Endothelial cell of umbilical vein (primary cell): ENCODE data around the gene NDUFS3. TPM values are rescaled to one million over a fixed set of nuclear protein-coding genes. Genes with fewer than 3 reads are reported as not detected.

Experiments used
- BruUV-seq: library from RNA; stranded (reverse); fragments of 400-500 nt; replicated peaks from 2 replicates; lab custom pipeline; 2021; lab: Mats Ljungman, UMichigan
- CTCF ChIA-PET: fragments of 300-600, 350-600 bp; sonication (Branson Sonifier 250); formaldehyde crosslinking; loops from one replicate; lab custom pipeline; 2021; ENCODE audit warnings: antibody characterized with exemption, inconsistent platforms; lab: Charles Lee
- POLR2A ChIA-PET: fragments of 300-600, 350-600 bp; sonication (Branson Sonifier 250); formaldehyde crosslinking; loops from one replicate; lab custom pipeline; 2021; ENCODE audit warnings: antibody characterized with exemption, inconsistent platforms; lab: Charles Lee
- DNase-seq: peaks from one replicate; pipeline ENCODE4 v3.0.0-alpha.2; 2011; ENCODE audit warnings: low read depth, low spot score
- FAIRE-seq: peaks from 2 replicates; lab custom pipeline; 2011; peaks lifted over from hg19 to GRCh38; lab: Jason Lieb, UNC
- H2AFZ ChIP-seq: 2 replicates; pipeline ENCODE4 v1.6.0; 2012; ENCODE audit warnings: low read depth, low read length, control low read depth, inconsistent platforms
- H3K27ac ChIP-seq: 2 replicates; pipeline ENCODE4 v1.5.1; 2011; ENCODE audit warnings: low read depth, mild to moderate bottlenecking, control low read depth, low read length, moderate library complexity; ENCODE audit not compliant: insufficient read depth
- H3K27me3 ChIP-seq, 2 experiments: 2 replicates each; pipeline versions ENCODE4 v1.6.0 to v1.6.1; 2011; ENCODE audit warnings: low read length in 2 of 2, mixed read lengths in 1 of 2; ENCODE audit not compliant: control insufficient read depth in 2 of 2, insufficient read depth in 2 of 2
- H3K36me3 ChIP-seq, 2 experiments: 2 replicates in 1 of 2; 3 replicates in 1 of 2; pipeline ENCODE4 v1.5.1; 2011; ENCODE audit warnings: low read length in 2 of 2, mild to moderate bottlenecking in 1 of 2, moderate library complexity in 1 of 2; ENCODE audit not compliant: control insufficient read depth in 2 of 2, insufficient read depth in 2 of 2; ENCODE audit errors: extremely low read depth in 1 of 2
- H3K4me1 ChIP-seq: 3 replicates; pipeline ENCODE4 v1.5.1; 2011; ENCODE audit warnings: mild to moderate bottlenecking, low read length; ENCODE audit not compliant: control insufficient read depth, insufficient read depth; ENCODE audit errors: extremely low read depth
- H3K4me2 ChIP-seq: 2 replicates; pipeline ENCODE4 v1.6.1; 2011; ENCODE audit warnings: low read length, control low read depth, mixed read lengths; ENCODE audit not compliant: insufficient read depth
- H3K4me3 ChIP-seq, 3 experiments: fragments of 200-600 bp in 1 of 3; sonication (generic), shearing (Covaris generic) in 1 of 3; replicated peaks in 1 of 3; 2 replicates each; pipeline ENCODE4 v1.5.1; 2011 to 2016; ENCODE audit warnings: control low read depth in 3 of 3, low read length in 3 of 3, mild to moderate bottlenecking in 2 of 3, inconsistent platforms in 1 of 3, low read depth in 1 of 3, moderate library complexity in 1 of 3; ENCODE audit not compliant: insufficient read depth in 1 of 3
- H3K79me2 ChIP-seq: 2 replicates; pipeline ENCODE4 v1.6.0; 2012; ENCODE audit warnings: low read length, inconsistent platforms; ENCODE audit not compliant: control insufficient read depth, insufficient read depth
- H3K9ac ChIP-seq: replicated peaks from 2 replicates; pipeline ENCODE3; 2011; ENCODE audit warnings: low read length, control low read depth; ENCODE audit not compliant: insufficient read depth; ENCODE audit errors: extremely low read depth
- H3K9me1 ChIP-seq: replicated peaks from 3 replicates; pipeline ENCODE4 v1.6.0; 2011; ENCODE audit warnings: mild to moderate bottlenecking, low read length; ENCODE audit not compliant: control insufficient read depth, insufficient read depth; ENCODE audit errors: extremely low read depth
- H3K9me3 ChIP-seq: replicated peaks from 2 replicates; pipeline ENCODE4 v1.5.1; 2012; ENCODE audit warnings: low read length, inconsistent platforms; ENCODE audit not compliant: control insufficient read depth, insufficient read depth
- H4K20me1 ChIP-seq: replicated peaks from 2 replicates; pipeline ENCODE3; 2011; ENCODE audit warnings: mild to moderate bottlenecking, low read length; ENCODE audit not compliant: control insufficient read depth, insufficient read depth; ENCODE audit errors: extremely low read depth
- CTCF ChIP-seq, 2 donors: IDR thresholded peaks; 1 replicate in 1 of 2; 2 replicates in 1 of 2; pipeline ENCODE4 v1.5.1; 2011; ENCODE audit warnings: low read length in 2 of 2, mild to moderate bottlenecking in 2 of 2, moderate library complexity in 2 of 2, control low read depth in 1 of 2, inconsistent platforms in 1 of 2, low read depth in 1 of 2; ENCODE audit not compliant: insufficient read depth in 1 of 2; ENCODE audit errors: extremely low read depth in 1 of 2
- JUN ChIP-seq: IDR thresholded peaks from 2 replicates; pipeline ENCODE4 v1.6.1; 2011; ENCODE audit warnings: borderline replicate concordance, low read depth; ENCODE audit not compliant: insufficient read length, insufficient read depth
- MAX ChIP-seq: IDR thresholded peaks from 2 replicates; pipeline ENCODE4 v1.6.1; 2011; ENCODE audit not compliant: insufficient read depth, insufficient read length
- MYC ChIP-seq: IDR thresholded peaks from one replicate; pipeline ENCODE4 v1.6.1; 2011; ENCODE audit warnings: mild to moderate bottlenecking, low read depth, low read length
- POLR2A ChIP-seq: IDR thresholded peaks from 2 replicates; pipeline ENCODE4 v1.6.1; 2012; ENCODE audit warnings: low read depth, mild to moderate bottlenecking, control low read depth, low read length
- POLR2AphosphoS5 ChIP-seq: IDR thresholded peaks from 2 replicates; pipeline ENCODE4 v1.6.1; 2012; ENCODE audit warnings: low read depth, mild to moderate bottlenecking, control low read depth, low read length, moderate library complexity; ENCODE audit not compliant: insufficient read depth
- dilution Hi-C: fragments of 300-500 bp; cut with MboI; formaldehyde crosslinking; loops from one replicate; pipeline ENCODE4 v1.15.0; 2019; ENCODE audit warnings: low sequenced_read_pairs; ENCODE audit not compliant: extremely low pct_ligation_motif_present
- intact Hi-C: fragments of 100-400 bp; cut with micrococcal nuclease; formaldehyde crosslinking; loops from one replicate; pipeline ENCODE4 v1.10.0; 2022
- polyA plus RNA-seq, 4 experiments: library from polyadenylated mRNA; depleted of rRNA in 3 of 4; stranded (reverse) in 3 of 4; unstranded in 1 of 4; fragments of >200 nt; gene quantifications; 2 replicates each; pipeline versions ENCODE4 v1.2.1 to v1.2.3, GENCODE V29; 2011 to 2012; ENCODE audit warnings: missing spikeins in 1 of 4
- total RNA-seq: library from RNA; stranded (reverse); gene quantifications from 2 replicates; pipeline ENCODE4 v1.2.3, GENCODE V29; 2021

NDUFS3 gene
- total and polyA plus RNA-seq, 2 donors (not counting 3 experiments of a cell fraction or from before 2014, with no cell fraction given): 99.7 to 169 TPM

GRCh38 chr11:47586098-47586855 lies 7.4 kb downstream of the NDUFS3 start, which contains the start of gene FAM180B:
Gene FAM180B, plus strand, starts transcription at chr11:47586678. Its CDS starts 91 bp downstream, at chr11:47586769.
- H3K4me1 ChIP-seq: no peaks in the 10 kb centered on the region
- no peak within 1 kb of the TSS for H3K4me2 ChIP-seq
- no peaks in the 10 kb centered on the region for H3K9me1 ChIP-seq
- no peak for DNase-seq
- no peaks in the 10 kb centered on the region for H3K27me3 ChIP-seq
- BruUV-seq: no TSS peak
- POLR2A ChIA-PET: no interaction called here
- H3K36me3 ChIP-seq: peaks cover 6 to 18% of the 10 kb centered on the region in 2 experiments
- H3K9ac ChIP-seq: no peak within 1 kb of the TSS
- dilution Hi-C loops (no loop called here), intact Hi-C loops (no loop called here)
- no peaks in the 10 kb centered on the region for H4K20me1 ChIP-seq
- no peaks in the 10 kb centered on the region for H3K79me2 ChIP-seq
- no peaks in the 10 kb centered on the region for H3K9me3 ChIP-seq
- TF ChIP-seq JUN (no peak), MAX (no peak), POLR2AphosphoS5 (no peak), POLR2A (no peak), MYC (no peak), CTCF (IDR thresholded peaks at IDR 0.05; ENCODE audit: extremely low read depth in 1 of 2, insufficient read depth in 1 of 2, low read depth in 1 of 2, low read length in 2 of 2) (no peak)
- FAIRE-seq: no peak
- H3K27ac ChIP-seq: no peak within 1 kb of the TSS
- H3K4me3 ChIP-seq: no peak within 1 kb of the TSS
- CTCF ChIA-PET: interaction anchor here (0.7 kb wide), 1 partner anchor 9 kb away, joined by 3 read pairs; no protein-coding TSS in a partner anchor
- no peak within 1 kb of the TSS for H2AFZ ChIP-seq
